Ishikawa (cell line): Measurements from ENCODE around the gene FGF4.
A peak's percentile ranks its signal among the peaks of the same experiment; 100 is the strongest.

Source experiments
- CEBPB ChIP-seq: IDR thresholded peaks from 2 replicates; pipeline ENCODE4 v1.6.1; 2012
- CREB1 ChIP-seq: IDR thresholded peaks from 2 replicates; pipeline ENCODE4 v1.6.1; 2012; ENCODE audit warnings: low read depth
- EGR1 ChIP-seq: IDR thresholded peaks from 2 replicates; pipeline ENCODE4 v1.6.1; 2012
- EP300 ChIP-seq: IDR thresholded peaks from 2 replicates; pipeline ENCODE4 v1.6.1; 2012; ENCODE audit warnings: borderline replicate concordance
- FOXM1 ChIP-seq: IDR thresholded peaks from 2 replicates; pipeline ENCODE4 v1.6.1; 2012; ENCODE audit warnings: low read depth, borderline replicate concordance
- MAX ChIP-seq: IDR thresholded peaks from 2 replicates; pipeline ENCODE4 v1.6.1; 2012
- NFIC ChIP-seq: IDR thresholded peaks from 2 replicates; pipeline ENCODE4 v1.6.1; 2012
- RAD21 ChIP-seq: IDR thresholded peaks from 2 replicates; pipeline ENCODE4 v1.6.1; 2012; ENCODE audit warnings: low read depth
- REST ChIP-seq: IDR thresholded peaks from 2 replicates; pipeline ENCODE4 v1.6.1; 2012; ENCODE audit warnings: low read depth, mild to moderate bottlenecking
- TAF1 ChIP-seq: IDR thresholded peaks from 2 replicates; pipeline ENCODE4 v1.6.1; 2012; ENCODE audit warnings: low read depth, mild to moderate bottlenecking
- TCF12 ChIP-seq: IDR thresholded peaks from 2 replicates; pipeline ENCODE4 v1.6.1; 2012; ENCODE audit warnings: low read depth
- TEAD4 ChIP-seq: IDR thresholded peaks from 2 replicates; pipeline ENCODE4 v1.6.1; 2012
- USF1 ChIP-seq: IDR thresholded peaks from 2 replicates; pipeline ENCODE4 v1.6.1; 2012
- YY1 ChIP-seq: IDR thresholded peaks from 2 replicates; pipeline ENCODE4 v1.6.1; 2012; ENCODE audit warnings: low read depth
- ZBTB7A ChIP-seq: IDR thresholded peaks from 2 replicates; pipeline ENCODE4 v1.6.1; 2012; ENCODE audit warnings: low read depth

FGF4 gene

GRCh38 chr11:69746752-69747742, 28.1 kb downstream of the FGF4 start:
- TF ChIP-seq FOXM1, result no peak
- TF ChIP-seq NFIC, result no peak
- no peak for TF ChIP-seq CREB1
- no peak for TF ChIP-seq CEBPB
- TF ChIP-seq TEAD4, result no peak
- no peak for TF ChIP-seq EGR1
- TF ChIP-seq TCF12, result no peak
- TF ChIP-seq TAF1, result no peak
- TF ChIP-seq USF1, result no peak
- TF ChIP-seq RAD21, result no peak
- no peak for TF ChIP-seq REST
- TF ChIP-seq EP300, result no peak
- TF ChIP-seq MAX, result no peak
- TF ChIP-seq ZBTB7A, result no peak
- no peak for TF ChIP-seq YY1

- TF ChIP-seq TEAD4, result no peak
- TF ChIP-seq MAX, result no peak
- TF ChIP-seq USF1, result no peak
- no peak for TF ChIP-seq CEBPB
Measured at GRCh38 chr11:69746140-69746539, 29.0 kb downstream of the FGF4 start.

- TF ChIP-seq REST (no peak), CREB1 (no peak), NFIC (no peak), YY1 (no peak), TAF1 (no peak), USF1 (no peak), TEAD4 (no peak), CEBPB (no peak), MAX (no peak), RAD21 (no peak), EGR1 (no peak), ZBTB7A (no peak), EP300 (no peak), FOXM1 (no peak), TCF12 (no peak)
Measured at GRCh38 chr11:69745201-69745600, 29.9 kb downstream of the FGF4 start.

- TF ChIP-seq TAF1, result no peak
- no peak for TF ChIP-seq MAX
- TF ChIP-seq REST, result no peak
- peak; percentile 28; the same call in 1 of the 2 replicates for TF ChIP-seq NFIC
- TF ChIP-seq EGR1, result no peak
- no peak for TF ChIP-seq FOXM1
Measured at GRCh38 chr11:69744435-69744834, 30.7 kb downstream of the FGF4 start.
